GM04503 (cell line): ENCODE results near the gene ROBO1.

Experiments
- DNase-seq: peaks from one replicate; pipeline ENCODE4 v3.0.0-alpha.2; 2012; ENCODE audit warnings: low read depth

ROBO1 gene

GRCh38 chr3:79670178-79670577 lies 97.6 kb downstream of the ROBO1 start:
- no peak for DNase-seq

DNA sequence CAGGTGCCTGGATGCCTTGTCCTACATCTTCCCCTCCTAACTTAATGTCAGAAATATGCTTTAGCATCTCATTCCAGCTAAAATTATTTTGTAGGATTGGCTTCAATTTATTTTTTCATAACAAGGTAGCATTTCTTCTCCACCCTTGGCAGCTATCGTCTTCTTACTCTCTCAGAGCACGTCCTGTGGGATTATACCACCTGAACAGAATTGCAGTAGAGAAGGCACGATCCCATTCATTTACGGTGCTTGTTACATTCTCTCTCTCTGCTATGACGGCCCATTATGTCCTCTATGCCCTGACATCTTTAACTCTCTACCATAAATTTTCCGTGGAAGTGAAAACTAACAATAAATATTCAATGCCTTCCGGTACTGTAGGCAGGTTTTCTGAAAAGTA lies 103.3 kb downstream of the ROBO1 start:
- DNase-seq, result no peak

GRCh38 chr3:79661896-79662295 lies 105.9 kb downstream of the ROBO1 start:
- no peak for DNase-seq

DNA sequence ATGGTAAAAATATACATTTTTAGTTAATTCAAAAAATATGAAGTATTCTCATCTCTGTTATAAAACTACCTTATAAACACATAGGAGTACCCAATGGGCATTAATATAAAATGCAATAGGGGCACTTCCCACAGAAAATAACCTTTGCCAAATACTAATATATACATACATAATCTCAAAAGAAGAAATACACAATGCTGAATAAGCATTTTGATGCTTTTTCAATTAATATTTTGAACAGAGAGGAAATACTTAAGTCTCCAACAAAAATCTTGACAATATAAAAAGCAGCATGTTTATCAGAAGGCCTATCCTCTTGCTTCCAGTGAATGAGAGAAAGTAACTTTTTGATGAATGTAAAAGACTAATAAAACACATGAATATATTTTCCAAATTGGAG lies 110.7 kb downstream of the ROBO1 start:
- no peak for DNase-seq

- DNase-seq, result no peak
Measured at GRCh38 chr3:79654019-79654418, 113.8 kb downstream of the ROBO1 start.

GRCh38 chr3:79653266-79653830 lies 114.5 kb downstream of the ROBO1 start:
- no peak for DNase-seq

DNA sequence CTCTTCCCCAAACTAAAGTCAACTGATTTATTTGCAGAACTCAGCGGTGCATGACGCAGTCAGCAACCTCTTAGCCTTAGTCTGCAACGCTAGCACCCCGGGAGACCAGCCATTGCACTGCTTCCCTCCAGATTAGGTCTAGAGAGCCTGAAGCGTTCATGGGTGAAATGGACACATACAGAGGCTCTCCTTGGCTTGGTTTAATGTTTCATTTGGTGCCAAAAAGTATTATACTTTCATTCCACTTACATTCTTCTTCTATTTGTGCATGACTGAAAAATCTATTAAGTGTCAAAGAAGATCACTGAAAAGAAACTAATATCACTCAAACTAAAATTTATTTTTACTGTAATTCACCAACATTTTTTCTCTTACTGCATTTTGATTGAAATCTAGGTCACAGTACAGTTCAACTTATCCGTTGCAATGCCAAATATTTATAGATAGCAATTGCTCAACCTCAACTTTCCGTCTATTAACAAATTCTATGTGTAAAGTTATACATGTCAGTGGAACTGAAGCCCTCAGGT lies 116.2 kb downstream of the ROBO1 start:
- no peak for DNase-seq

- no peak for DNase-seq
Measured at GRCh38 chr3:79639855-79640254, 127.9 kb downstream of the ROBO1 start.

GRCh38 chr3:79636372-79636771 lies 131.4 kb downstream of the ROBO1 start:
- no peak for DNase-seq

- no peak for DNase-seq
Measured at GRCh38 chr3:79632842-79633241, 135.0 kb downstream of the ROBO1 start.

- DNase-seq, result no peak
Measured at GRCh38 chr3:79618883-79619282, 148.9 kb downstream of the ROBO1 start.

DNA sequence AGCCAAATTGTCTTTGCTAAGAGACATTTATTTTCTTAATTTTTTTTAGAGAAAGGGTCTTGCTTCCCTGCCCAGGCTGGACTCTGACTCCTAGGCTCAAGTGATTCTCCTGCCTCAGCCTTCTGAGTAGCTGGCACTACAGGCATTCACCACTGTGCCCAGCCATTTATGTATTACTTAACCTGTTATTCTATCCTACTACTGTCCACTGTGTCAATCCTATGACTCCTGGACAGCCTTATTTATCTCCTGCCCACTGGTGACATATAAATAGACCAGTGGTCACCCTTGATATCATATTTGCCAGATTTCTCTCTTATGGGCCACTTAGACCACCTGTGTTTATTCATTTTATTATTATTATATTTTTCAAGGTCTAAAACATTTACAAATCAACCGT lies 161.4 kb downstream of the ROBO1 start:
- DNase-seq, result no peak

- no peak for DNase-seq
Measured at GRCh38 chr3:79604681-79605080, 163.1 kb downstream of the ROBO1 start.

DNA sequence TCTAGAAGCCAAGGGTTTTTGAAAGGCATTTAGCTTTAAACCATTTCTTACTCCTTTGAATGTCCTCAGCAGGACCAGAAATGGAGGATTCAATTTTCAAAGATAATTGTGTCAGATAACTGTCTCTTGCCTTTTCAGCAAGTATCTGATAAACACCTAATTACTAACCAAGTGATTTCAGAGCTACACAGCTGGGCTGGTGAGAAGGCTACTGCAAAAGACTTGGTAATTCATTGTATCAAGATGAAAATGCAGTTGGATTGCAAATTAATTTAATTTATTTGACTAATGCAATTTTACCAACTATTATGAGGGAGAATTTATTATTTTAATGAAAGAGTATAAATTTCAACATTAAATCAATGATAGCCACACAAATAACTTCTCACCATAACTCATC lies 165.4 kb downstream of the ROBO1 start:
- DNase-seq, result no peak

- no peak for DNase-seq
Measured at GRCh38 chr3:79598594-79598993, 169.2 kb downstream of the ROBO1 start.

- DNase-seq, result no peak
Measured at GRCh38 chr3:79597709-79598108, 170.1 kb downstream of the ROBO1 start.

DNA sequence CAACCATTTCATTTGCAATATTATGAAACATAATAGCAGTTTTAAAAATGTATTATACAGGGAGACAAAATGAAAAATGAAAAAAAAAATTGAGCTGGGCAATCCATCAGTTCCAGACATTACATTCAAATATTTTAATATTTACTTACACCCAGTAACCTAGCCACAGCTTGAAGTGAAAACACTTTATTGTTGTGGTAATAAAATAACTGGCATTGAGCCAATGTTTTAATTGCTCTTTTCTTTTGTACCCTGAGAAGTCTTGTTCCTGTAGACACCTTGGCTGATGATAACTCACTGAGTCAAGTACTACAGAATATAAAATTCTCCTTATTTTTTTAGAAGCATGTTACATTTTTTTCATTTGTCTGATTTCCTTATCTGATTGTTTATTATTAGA lies 180.6 kb downstream of the ROBO1 start:
- no peak for DNase-seq

DNA sequence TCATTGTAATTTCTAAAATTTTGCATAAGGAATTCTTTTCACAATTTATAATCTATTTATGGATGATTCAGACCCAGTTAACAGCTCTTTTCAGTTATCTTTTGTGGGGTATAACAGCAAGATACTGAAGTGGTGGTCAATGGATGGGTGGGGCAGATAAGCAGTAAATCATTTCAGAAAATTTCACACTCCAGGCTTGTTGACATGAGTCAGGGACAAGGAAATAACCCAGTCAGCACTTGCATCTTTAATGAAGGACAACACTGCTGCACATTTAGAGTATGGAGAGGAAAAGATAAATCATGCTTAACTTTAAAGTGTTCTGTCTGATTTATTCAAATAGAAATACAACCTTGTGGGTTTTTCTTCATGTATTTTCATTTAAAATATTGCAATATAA lies 181.6 kb downstream of the ROBO1 start:
- no peak for DNase-seq

GRCh38 chr3:79572930-79573329 lies 194.9 kb downstream of the ROBO1 start:
- DNase-seq, result no peak

DNA sequence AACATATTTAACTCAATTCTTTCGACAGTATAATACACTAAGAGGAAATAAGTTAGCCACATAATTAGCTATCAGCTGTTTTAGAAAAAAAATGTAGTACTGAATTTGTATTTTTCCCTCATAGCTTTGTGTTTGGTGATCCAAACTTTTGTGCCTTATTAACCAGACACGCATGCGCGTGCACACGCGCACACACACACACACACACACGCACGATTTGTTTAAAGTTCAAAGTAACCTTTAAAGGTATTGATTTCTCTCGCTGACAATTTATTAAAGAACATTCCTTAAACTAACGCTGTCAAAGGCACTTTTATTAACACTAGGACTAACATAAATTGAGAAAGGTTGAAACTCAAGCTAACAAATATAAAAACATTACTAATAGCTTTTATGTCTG lies 198.9 kb downstream of the ROBO1 start:
- DNase-seq, result no peak

GRCh38 chr3:79564192-79564591 lies 203.6 kb downstream of the ROBO1 start:
- no peak for DNase-seq

- no peak for DNase-seq
Measured at GRCh38 chr3:79560698-79561097, 207.1 kb downstream of the ROBO1 start.

DNA sequence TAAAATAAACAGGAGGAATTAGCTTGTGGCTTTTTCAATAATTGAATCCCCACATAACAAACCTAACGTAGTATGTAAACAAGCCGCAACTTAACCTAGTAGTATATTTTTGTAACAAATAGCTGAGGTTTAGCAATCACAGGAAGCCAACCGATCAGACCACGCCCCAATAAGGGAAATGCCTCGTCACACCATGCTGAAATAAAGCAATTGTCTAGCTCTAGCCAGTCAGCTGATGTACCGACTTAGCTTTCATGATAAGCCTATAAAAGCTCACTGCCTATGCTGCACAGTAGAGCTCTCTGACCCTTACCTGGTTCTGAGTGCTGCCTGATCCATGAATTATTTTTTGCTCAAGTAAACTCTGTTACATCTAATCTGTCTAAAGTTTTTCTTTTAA lies 208.9 kb downstream of the ROBO1 start:
- DNase-seq, result no peak

DNA sequence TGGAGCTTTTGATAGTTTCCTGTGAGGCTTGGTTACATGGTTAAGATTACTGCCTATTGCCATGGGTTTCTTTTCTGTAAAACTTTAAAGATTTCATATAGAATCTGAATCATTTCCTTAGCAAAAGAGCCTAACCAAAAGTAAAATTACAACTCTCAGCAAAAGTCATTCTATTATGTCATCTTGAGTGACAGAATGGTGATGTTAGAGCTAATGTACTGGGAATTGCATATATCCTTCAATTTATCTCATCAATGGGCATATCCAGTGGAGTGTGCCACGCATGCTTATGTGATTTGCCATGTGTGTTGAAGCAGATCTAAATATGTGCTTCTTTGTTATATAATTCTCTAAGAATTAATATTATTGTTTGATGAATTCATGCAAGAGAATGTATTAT lies 212.1 kb downstream of the ROBO1 start:
- no peak for DNase-seq

DNA sequence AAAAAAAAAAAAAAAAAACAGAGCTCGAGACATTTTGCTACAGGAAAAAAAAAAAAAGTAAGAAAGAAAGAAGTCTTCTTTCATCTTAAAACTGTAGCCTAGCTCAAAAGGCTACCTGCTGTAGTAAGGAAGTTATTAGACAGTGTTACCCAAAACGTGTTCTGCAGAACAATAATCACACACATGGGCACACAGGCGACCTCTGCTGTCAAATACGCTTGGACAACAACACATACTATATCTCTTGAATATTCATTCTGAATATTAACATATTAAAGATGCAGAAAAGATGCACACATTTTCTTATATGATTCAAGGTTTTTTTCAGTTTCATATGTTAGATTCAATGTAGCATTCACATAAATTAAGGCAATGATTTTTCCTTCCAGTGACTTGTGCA lies 215.8 kb downstream of the ROBO1 start:
- no peak for DNase-seq
